Hippocampal formation (tissue), 2 donors: ENCODE data around the gene GLCE.
A peak's percentile ranks its signal among the peaks of the same experiment; 100 is the strongest.
"Not testable (repeated sequence)": the region's sequence is repeated elsewhere in the genome, so short reads cannot be mapped to it uniquely, and the experiment has no call there.

Experiments used
- DNase-seq, 2 donors: peaks; one replicate each; lab custom pipeline; 2025; lab: John Stamatoyannopoulos, UW

The GLCE gene

DNA sequence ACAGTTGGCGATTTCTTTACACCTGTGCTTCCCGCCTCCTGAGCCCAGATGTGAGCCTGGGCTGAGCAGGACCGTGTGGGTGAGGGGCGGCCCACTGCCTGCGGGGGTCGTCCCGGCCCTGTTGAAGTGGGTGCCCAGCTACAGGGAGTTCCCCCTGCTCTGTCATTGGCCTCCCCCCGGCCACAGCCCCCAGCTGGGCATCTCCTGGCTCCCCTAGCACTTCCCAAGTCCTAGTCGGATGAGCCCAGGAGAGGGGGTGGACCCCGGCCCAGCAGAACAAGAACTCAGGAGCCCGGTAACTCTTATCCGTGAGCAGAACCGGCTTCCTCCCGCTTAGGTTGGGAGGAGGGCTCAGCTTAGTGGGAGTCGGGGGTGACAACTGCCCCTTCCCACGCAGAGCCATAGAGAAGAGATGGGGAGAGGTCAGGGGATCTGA is 139.0 kb downstream of the GLCE start:
- no peak for DNase-seq

DNA sequence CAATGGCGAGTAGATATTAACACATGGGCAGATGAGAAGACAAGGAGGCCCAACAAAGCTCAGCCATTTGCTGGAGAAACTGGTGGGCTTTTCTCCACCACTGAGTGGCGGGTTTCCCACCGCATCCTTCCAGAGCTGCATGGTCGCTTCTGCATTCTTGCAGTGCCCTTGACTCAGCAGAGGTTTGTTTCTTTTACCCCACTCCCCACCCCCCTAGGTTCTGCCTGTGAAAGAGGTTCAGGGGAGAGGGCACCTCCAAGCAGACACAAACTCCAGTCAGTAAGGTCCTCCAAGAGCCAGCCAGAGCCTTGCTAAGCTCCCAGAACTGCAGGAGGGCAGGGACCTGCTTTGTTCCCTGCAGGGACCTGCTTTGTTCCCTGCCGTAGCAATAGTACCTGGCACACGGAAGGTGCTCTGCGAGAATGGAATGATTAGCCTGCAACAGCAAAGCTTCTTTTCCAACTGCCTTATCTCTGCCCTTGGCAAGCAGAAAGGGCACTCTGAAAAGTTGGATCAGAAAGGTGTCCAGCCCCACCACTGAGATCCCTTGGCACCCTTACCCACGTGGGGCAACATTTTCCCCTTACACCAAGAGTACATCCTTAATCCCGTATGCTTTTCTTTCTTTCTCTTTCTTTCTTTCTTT is 139.6 kb downstream of the GLCE start:
- DNase-seq, result no peak

DNA sequence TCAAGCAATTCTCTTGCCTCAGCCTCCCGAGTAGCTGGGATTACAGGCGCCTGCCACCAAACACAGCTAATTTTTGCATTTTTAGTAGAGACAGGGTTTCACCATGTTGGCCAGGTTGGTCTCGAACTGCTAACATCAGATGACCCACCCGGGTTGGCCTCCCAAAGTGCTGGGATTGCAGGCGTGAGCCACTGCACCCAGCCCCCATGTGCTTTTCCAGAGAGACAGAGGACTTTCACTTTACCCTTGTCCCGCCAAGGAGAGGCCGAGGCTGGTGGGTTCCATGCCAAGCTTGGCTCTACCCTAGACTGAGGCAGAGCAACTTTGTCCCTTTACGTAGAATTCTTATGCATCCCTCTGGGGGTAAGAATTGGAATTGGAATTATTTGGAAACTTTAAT is 140.7 kb downstream of the GLCE start:
- not testable (repeated sequence) for DNase-seq

DNA sequence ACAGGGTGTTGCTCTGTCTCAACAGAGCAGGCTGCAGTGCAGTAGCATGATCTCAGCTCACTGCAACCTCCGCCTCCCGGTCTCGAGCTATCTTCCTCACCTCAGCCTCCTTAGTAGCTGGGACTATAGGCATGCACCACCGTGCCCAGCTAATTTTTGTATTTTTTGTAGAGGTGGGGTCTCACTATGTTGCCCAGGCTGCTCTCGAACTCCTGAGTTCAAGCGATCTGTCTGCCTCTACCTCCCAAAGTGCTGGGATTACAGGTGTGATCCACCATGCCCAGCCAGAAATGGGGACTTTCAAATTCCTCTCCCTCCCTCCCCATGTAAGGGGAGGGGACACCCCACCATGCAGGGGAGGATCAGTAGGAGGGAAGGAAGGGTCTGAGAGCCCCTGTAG is 141.7 kb downstream of the GLCE start:
- not testable (repeated sequence) for DNase-seq

DNA sequence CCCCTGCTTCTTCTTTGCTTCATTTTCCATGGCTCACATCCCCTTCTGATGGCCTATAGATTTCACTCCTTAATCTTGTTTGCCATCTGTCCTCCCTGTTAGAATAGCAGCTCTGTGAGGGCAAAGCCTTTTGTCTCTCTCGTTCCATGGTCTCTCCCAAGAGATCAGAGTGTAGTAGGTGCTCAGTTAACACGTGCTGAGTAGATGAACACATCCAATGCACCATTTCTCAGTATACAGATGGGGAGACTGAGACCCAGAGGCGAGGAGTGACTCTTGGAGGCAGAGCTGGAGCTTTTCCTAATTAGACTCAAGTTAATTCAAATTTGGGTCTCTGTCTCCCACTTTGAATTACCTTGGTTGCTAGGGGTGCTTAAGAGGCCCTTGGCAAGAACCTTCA is 142.5 kb downstream of the GLCE start:
- no peak for DNase-seq

DNA sequence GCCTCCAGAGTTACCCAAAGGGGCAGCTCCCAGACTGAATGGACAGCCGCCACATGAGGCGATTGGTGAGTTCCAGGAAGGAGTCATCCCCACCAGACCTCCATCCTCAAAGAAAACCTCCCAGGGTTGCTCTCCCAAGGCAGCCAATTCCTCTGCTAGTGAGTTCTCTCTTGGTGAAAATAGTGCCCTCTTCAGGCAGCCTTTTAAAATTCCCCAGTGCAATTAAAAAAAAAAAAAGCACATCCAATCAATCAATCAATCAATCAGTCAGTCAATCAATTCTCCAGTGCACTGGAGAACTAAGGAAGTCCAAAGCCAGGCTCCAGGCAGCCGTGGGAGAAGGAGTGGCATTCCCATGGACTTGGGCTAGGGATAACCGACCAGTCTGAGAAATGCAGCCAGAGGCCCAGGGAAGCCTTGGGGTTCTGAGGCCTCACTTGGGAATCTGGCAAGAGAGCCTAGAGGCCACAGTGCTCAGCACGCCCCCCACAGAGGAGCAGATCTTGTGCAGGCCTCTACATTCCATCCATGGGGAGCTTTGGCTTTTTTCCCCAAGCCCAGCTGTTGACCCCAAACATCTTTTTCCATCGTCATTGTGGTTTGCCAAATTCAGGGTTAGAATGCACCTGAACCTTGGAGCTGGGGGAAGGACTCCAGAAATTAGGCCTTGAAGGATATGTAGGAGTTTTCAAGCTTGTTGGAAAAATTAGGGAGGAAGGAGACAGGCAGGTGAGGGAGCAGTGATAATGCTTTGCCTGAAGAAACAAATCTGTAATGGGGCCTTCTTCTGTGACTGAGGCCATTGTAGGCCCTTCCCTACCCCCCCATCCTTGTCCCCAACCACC is 143.1 kb downstream of the GLCE start:
- DNase-seq, result no peak

DNA sequence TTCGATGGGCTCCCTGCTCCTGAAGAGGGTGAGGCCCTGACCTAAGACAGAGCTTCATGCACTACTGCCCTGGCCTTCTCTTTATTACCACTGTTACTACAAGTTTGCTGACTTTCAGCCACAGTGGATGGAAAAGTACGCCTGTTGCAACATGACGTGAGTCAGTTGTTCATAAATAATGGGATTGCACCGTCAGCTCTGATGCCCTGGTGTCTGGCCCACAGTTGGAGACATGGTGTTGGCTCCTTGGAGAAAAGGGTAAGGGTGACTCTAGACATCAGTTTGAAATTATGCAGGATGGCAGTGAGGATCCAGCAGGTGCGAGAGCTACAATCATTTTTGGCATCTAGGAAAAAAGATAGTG is 143.7 kb downstream of the GLCE start:
- no peak for DNase-seq

DNA sequence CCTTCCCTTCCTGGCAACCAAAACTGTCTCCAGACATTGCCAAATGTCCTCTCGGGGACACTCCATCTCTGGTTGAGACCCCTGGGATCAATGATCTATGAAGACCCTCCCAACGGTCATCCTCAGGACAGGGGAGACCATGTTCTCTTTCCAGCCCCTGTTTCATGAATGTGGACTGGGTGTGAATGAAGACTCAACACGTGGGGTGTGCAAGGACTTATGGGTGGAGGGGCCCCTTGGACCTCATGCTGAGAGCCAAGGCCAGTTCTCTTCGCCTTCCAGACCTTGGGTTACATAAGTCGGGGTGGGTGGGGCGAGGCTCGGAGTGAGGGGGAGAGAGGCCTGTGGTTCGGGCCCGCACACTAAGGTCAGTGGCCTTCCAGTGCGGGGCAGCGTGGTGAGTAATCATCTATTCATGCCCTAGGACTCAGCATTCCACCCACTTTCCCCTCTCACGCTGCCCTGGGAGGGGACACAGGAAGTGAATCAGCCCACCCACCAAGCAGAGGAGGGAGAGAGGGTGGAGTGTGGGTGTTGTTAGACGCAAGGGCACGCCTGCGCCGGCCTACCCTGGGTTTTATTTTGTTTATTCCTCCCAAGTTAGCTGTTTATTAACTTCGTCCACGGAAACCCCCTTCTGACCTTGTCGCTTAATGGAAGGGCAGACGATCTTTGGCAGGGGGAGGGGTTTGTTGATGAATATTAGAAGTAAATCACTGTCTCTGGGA is 144.9 kb downstream of the GLCE start:
- DNase-seq, result no peak

DNA sequence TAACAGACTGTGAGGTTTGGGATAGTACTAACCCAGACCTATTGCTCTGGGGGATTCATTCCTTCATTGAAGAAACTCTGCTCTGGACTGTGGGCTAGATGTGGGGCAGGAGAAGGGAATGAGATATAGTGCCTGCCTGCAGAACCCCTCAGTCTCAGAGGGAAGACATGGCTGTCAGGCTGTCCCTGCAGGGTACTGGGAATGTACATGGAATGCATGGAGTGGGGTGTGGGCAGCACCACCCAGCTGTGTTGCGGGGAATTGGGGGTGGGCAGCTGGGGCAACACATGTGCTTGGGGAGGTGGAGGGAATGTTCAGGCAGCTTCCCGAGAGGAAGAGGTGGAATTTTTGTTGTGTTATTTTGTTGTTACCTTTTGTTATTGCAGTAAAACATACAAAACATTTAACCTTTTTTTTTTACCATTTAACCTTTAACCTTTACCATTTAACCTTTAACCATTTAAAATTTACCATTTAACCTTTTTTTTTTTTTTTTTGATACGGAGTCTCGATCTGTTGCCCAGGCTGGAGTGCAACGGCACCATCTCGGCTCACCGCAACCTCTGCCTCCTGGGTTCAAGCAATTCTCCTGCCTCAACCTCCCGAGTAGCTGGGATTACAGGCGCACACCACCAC is 145.6 kb downstream of the GLCE start:
- no peak for DNase-seq

DNA sequence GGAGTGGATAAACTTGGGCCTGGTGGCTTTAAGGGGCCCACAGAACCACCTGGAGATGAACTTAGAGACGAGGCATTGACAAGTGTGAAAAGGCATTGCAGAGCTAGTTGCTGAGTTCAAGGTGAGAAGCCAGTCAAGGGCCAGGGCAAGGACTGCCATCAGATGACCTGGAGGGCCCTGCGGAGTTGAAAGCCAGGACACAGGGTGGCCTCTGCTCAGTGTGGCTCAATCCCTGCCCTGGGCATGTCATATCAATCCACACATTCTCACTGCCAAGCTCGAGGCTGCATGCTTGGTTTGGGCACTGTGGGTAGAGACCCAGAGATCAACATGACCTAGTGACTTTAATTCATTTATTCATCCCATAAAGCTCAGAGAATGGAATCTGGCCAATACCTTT is 147.5 kb downstream of the GLCE start:
- DNase-seq, result no peak

DNA sequence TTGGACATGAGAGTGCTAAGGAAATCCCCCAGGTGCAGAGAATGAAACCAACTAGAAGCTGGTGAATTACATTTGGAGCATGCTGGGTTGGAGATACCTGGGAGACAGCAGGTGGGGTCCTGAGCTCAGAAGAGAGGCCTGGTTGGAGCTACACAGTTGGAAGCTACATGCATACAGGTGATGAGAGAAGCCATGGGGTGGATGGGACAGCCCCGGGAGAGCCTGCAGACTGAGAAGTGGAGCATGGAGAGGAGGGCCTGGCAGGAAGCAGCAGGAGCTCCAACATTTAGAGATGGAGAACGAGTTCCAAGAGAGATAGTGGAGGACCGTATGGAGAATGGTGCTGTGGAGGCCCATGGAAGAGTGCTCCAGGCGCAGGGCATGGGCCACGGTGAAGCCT is 148.5 kb downstream of the GLCE start:
- DNase-seq, result no peak

DNA sequence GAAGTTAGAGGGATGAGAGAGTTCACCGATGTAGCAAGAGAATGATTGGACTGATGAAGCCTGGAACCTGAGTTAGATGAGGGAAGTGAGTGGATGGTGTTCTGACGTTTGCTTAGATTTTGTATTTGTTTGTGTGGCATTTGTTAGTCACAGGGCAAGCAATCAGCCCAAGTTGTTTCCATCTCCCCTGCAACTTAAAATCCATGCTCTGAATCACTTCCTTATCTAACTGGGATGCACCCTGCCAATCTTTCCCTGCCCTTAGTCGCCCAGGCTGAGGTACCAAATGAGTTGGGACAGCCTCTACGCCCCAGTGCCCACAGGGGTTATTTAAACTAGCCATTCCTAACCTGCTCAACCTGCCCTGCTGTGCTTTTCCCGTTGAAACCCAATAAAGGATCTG is 150.9 kb downstream of the GLCE start:
- no peak for DNase-seq

DNA sequence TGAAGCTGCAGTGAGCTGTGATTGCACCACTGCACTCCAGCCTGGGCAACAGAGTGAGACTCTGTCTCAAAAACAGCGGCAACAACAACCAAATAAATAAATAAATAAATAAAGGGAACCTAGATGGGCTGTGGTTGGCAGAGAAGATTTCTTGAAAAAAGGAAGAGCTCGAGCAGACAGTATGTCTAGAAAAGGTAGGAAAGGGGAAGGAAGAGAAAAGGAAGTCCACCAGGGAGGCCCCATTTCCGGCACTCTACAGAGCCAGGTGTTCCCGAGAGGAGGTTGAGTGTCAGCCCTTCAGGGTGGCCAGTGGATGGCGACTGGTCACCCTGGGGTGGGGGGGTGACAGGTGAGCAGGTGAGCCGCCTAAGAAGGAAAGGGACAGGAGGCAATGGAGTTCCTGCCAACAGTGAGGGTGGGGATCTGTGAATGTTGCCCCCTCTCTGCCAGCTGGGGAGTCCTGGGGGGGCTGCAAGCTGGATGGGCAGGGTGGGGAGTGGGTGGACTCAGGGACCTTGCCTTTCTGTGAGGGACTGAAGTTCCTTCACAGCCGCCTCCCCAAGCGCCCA is 153.1 kb downstream of the GLCE start:
- DNase-seq, result peak in 1 of 2 donors; percentile 2

DNA sequence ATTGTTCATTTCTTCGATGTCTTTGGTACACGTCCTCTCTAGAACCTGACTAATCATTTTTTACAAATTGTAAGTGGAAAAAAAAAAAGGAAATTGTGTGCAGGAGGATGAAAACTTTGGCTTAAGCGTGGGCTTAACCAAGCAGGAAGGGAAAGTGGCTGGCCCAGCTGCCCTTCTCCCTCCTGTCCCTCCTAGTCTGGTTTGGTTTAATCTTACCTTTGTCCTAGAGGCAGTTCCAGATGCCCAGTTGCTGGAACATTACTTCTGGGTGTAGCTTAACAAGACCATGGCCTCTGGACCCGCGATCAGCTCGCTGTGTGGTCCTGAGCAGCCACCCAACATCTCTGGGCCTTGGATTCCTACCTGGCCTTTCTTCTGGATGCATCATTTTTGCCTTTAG is 153.7 kb downstream of the GLCE start:
- DNase-seq, result no peak

DNA sequence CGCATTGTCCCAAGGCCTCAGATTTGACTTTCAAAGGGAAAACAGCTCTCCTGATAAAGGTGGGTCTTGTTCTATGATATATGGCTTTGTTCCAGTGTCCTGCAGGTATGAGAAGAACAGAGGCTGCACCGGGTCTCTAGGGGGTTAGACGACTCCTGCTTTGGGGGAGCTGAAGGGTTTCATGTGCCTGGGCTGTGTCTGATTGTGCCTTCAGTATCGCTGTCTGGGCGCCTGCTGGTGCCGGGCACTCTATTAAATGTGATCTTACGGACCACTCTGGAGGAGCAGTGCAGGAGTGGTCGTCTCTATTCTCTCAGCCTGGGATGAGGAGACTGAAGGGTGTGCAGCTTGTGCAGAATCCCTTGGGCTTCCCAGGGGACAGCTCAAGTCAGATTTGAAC is 154.3 kb downstream of the GLCE start:
- no peak for DNase-seq

DNA sequence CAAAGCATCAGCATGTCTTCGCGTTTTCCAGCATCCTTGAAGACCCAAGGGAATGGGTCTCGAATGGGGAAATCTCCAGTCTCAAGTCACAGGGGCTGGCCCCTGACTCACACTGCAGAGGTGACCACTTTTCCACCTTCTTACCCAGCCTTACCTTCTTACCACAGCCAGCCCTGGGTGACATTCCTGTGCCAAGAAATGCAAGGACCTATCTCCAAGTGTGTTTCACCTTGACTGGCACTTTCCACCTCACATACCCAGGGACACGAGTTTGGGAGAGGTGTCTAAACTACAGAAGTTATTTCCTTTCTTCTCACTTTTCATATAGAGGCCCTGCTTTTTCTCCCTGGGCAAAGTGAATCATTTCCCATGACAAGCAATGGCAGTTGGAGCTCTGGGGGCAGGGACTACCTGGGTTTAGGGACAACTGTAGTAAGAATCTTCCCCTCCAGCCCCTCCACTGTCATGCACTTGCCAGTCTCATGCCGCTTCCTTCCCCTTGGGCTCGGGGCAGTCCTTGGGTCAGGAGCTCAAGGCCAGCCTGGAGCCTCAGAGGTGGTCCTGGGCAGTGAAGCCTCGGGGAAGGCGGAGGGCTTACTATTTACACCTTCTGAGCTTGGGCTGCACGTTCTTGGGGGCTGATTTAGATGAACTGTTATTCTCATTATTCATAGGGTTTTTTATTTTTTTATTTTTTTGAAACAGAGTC is 155.1 kb downstream of the GLCE start:
- DNase-seq, result no peak

DNA sequence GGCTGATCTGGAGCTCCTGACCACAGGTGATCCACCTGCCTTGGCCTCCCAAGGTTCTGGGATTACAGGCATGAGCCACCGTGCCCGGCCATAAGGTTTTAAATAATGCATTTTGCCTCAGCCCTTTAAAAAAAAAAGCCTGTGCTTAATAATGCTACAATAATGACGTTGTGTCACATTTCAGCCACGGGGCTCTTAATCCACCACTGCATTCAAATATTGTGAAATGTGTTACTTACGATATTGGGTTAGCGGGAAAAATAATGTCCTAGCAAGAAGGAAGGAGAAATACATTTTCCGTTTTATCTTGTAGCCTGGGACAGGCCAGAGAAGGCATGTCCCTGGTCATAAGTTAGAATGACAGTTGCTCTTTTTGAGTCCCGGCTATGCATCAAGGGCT is 155.9 kb downstream of the GLCE start:
- DNase-seq, result no peak

DNA sequence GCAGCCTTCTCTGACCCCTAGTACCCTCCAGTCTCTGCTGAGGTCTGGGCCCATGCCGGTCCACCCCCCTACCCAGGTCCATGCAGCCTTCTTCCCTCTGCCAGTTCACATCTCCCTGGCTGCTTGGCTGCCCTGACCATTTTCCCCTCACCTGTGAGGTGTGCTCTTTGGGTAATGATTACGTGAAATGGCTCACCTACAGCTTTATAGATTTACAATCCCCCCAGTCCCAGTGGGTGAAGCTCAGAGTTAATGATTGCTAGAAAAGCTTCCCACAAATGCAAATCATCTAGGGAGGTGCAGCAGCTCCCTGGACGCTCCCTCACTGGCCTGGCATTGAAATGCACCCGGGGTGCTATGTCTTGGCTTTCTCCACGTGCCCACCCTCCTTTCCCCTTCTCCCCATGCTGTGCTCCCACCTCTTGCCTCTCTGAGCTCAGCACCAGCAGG is 157.0 kb downstream of the GLCE start:
- no peak for DNase-seq

DNA sequence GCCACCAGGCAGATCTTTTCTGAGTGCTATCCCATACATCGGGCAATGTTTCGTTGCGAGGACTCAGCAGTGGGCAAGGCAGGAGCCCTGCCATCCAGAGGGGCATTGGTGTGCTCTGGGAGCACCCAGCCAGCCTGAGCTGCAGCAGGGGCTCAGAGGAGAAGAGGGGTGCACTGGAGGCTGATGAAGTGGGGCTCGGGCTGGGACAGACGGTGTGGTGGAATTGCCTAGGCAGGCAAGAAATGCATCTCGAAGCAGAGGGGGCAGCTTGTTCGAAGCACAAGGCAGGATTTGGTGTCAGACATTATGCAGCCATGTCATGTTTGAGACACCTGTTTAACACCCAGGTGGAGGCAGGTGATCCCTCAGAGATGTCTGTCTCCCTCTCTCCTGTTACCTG is 157.6 kb downstream of the GLCE start:
- no peak for DNase-seq

DNA sequence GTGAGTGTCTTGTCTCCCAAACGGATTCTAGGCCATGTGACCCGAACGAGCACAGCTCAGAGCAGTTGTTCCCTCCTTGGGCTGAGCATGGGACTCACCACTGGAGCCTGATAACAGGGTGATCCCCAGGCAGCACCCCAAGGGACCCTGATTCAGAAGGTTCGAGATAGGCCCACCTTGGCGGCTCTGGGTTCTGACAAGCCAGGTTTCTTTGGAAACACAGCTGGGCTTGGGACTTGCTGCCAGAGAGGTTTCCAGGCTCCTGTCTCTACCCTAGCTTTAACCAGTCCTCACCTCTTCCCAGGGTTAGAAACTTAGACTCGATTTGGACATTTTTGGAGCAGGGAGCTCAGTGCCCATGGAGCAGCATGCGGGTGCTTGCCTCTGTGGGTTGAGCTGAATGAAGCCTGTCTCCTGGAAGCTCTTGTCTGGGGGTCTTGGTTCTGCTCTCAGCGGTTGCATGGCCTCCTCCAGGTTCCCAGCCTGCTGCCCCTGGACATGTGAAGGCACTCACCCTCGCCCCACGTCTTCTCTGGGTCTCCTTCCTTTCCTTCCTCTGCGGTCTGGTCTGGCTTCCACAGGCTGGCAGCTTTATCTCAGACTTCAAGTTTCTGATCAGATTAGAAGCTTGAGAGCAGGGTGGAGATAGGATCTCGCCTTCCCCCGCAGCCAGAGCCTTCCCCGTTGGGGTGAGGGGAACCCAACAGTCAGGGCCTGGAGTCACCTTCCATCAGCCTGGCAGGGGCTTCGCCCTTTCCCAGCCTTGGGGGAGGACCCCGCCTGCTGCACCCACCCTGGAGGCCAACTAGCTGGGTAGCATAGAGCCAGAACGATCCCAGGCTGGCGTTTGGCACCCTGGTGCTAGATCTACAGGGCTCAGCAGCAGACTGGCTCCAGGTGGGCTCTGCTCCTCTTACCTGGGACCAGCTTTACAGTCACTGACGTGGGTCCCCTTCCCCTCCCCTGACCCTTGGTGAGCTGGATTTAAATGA is 159.2 kb downstream of the GLCE start:
- DNase-seq, result no peak
